VCaP (cell line): ENCODE results near the gene DLG2.

ENCODE experiments used
- H3K27ac ChIP-seq: fragments of 450-650 bp; 2 replicates; pipeline ENCODE4 v1.5.1; 2017
- TF ChIP-seq, protein P1 (sequence below): fragments of 450-650 bp; conservative IDR thresholded peaks from 2 replicates; pipeline ENCODE4 v1.5.1; 2017; ENCODE audit warnings: mild to moderate bottlenecking, moderate library complexity

The DLG2 gene

GRCh38 chr11:83662494-83662893, 1964.7 kb downstream of the DLG2 start:
- TF ChIP-seq, protein P1, sequence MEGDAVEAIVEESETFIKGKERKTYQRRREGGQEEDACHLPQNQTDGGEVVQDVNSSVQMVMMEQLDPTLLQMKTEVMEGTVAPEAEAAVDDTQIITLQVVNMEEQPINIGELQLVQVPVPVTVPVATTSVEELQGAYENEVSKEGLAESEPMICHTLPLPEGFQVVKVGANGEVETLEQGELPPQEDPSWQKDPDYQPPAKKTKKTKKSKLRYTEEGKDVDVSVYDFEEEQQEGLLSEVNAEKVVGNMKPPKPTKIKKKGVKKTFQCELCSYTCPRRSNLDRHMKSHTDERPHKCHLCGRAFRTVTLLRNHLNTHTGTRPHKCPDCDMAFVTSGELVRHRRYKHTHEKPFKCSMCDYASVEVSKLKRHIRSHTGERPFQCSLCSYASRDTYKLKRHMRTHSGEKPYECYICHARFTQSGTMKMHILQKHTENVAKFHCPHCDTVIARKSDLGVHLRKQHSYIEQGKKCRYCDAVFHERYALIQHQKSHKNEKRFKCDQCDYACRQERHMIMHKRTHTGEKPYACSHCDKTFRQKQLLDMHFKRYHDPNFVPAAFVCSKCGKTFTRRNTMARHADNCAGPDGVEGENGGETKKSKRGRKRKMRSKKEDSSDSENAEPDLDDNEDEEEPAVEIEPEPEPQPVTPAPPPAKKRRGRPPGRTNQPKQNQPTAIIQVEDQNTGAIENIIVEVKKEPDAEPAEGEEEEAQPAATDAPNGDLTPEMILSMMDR, result no peak
- H3K27ac ChIP-seq, result no peak overlapping the region

DNA sequence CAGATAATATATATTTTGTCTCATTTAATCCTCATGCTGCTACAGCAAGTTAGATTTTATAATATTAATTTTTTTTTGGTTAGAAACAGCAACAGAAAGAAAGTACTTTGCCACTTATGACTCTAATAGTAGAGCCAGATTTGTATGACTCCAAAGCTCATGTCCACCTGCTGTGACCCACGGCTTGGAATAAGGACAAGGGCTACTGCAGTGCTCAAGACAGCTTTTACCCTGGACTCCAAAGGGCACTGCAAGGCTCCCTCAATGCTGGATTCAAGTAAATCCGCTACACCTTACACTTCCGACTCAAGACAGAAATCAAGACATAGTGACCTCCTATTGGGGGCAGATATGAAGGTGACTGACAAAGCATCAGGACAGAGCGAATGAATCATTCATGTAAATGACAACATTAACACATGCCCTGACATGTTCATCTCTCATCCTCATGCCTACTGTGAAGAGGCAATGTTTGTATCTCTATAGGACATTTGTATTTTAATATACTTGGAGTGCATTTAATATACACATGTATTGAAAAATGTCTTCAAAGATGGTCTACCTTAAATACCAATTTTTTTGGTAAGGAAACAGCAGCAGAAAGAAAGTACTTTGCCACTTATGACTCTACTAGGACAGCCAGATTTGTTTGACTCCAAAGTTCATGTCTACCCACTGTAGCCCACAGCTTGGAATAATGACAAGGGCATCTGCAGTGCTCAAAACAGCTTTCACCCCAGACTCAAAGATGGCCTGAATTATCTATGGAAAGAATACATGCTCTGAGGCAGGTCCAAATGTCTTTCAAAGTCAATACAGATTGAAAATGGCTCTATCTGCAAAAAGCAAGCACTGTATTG, 1965.4 kb downstream of the DLG2 start:
- H3K27ac ChIP-seq, result no peak overlapping the region
- TF ChIP-seq, protein P1, result no peak

GRCh38 chr11:83659466-83659865, 1967.7 kb downstream of the DLG2 start:
- H3K27ac ChIP-seq, result no peak overlapping the region
- TF ChIP-seq, protein P1, result no peak

GRCh38 chr11:83656796-83657330, 1970.3 kb downstream of the DLG2 start:
- H3K27ac ChIP-seq, result no peak overlapping the region
- TF ChIP-seq, protein P1, result no peak

DNA sequence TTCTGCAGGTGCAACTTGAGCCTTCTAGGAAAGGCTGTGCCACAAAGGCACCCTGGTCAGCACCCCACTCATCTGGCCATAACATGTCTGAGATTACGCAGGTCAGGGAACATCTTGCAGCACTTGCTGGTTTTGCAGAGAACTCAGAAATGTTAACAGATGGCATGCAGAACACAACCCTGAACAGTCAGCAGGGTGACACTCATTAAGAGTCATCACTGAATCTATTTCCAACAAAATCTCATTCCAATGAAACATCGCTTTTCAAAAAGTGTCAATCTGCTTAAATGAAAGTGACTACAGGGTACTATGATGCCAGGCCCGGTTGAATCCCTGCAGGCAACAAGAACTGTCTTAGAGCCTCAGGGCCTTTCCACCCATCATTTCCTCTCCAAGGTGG, 1971.2 kb downstream of the DLG2 start:
- TF ChIP-seq, protein P1, result no peak
- H3K27ac ChIP-seq, result no peak overlapping the region

DNA sequence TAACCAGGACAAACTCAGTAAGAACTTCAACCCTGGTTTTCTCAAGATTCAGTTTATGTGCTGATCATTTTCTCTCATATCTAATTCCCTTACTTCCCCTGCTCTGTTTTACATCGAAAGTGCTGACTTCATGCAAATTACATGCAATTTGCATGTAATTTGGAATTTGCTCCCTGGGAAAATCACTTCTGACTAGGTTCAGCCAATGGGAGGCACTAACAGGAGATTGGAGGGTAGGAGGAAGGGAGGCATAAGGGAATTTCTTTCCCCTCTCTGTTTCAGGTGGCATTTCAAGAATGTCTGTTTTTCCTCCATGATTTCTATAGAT, 1977.7 kb downstream of the DLG2 start:
- no peak overlapping the region for H3K27ac ChIP-seq
- TF ChIP-seq, protein P1, result no peak

DNA sequence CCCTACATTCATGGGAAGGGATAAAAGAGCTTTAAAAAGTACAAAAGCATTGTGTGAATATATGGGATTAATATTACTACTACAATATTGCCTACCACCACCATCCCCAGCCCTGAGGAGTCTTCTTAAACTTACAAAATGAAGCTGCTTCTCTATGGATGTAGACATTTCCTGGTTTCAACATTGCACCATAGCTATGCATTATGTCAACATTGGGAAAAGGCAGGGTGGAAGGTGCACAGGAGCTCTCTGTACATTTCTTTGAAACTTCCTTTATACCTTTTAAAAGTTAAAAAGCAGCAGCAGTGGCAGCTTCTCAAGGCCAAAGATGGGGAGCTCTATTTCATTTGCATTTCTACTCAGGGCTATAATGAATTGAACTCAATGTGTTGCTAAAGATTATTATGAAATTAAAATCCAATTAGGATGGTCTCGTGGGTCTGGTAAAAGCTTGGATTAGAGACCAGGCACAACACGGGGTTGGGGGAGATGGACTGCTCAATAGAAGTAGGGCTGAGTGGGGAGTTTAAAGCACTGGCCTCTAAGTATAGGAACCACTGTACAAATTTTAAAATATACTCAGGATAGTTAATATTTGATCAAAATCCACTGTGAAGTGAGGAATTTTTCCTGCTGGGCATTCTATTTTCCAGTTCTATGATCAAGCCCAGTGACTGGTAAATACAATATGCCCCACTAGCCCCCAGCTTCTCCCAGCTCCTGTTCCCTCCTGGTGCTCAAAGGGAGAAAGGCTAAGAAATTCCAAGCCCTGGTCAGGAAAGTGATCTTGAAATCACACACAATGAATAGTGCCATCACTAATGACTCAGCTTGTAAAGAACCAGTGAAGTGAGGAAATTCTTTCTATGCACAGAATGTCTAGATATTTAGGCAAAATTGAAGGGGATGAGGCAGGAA, 1978.3 kb downstream of the DLG2 start:
- TF ChIP-seq, protein P1, result no peak
- no peak overlapping the region for H3K27ac ChIP-seq
